Stimulated activated CD8-positive, alpha-beta memory T cell treated with anti-CD3 and anti-CD28 coated beads, Interleukin-12 subunit alpha, Interleukin-12 subunit beta, amount 100 ng/mL, for 24 hours (primary cell): ENCODE measurements around the gene TARBP1.
A peak's percentile ranks its signal among the peaks of the same experiment; 100 is the strongest.

Experiments
- DNase-seq: peaks from one replicate; pipeline ENCODE4 v3.0.0-alpha.2; 2020; ENCODE audit errors: extremely low read depth

The TARBP1 gene

GRCh38 chr1:234484991-234485739, 6.2 kb upstream of the TARBP1 start:
- DNase-seq: no peak

GRCh38 chr1:234484218-234484617, 5.2 kb upstream of the TARBP1 start:
- DNase-seq: no peak

GRCh38 chr1:234481771-234482170, 2.8 kb upstream of the TARBP1 start:
- no peak for DNase-seq

GRCh38 chr1:234479866-234480265, 887 bp upstream of the TARBP1 start:
- DNase-seq: no peak

- DNase-seq: no peak
Measured at GRCh38 chr1:234479310-234479559, 256 bp upstream of the TARBP1 start.

- DNase-seq: peak; percentile 48
Measured at GRCh38 chr1:234478152-234478480, 863 bp downstream of the TARBP1 start.

- DNase-seq: no peak
Measured at GRCh38 chr1:234477386-234478151, 1.4 kb downstream of the TARBP1 start.

GRCh38 chr1:234476172-234476571, 2.8 kb downstream of the TARBP1 start:
- DNase-seq: no peak

GRCh38 chr1:234475167-234475793, 3.7 kb downstream of the TARBP1 start:
- no peak for DNase-seq

GRCh38 chr1:234474375-234474774, 4.6 kb downstream of the TARBP1 start:
- no peak for DNase-seq

- no peak for DNase-seq
Measured at GRCh38 chr1:234473118-234473517, 5.9 kb downstream of the TARBP1 start.

- DNase-seq: no peak
Measured at GRCh38 chr1:234469376-234469775, 9.6 kb downstream of the TARBP1 start.

GRCh38 chr1:234468580-234468979, 10.4 kb downstream of the TARBP1 start:
- DNase-seq: no peak

- DNase-seq: no peak
Measured at GRCh38 chr1:234467821-234468220, 11.2 kb downstream of the TARBP1 start.

- no peak for DNase-seq
Measured at GRCh38 chr1:234466945-234467344, 12.0 kb downstream of the TARBP1 start.

- DNase-seq: no peak
Measured at GRCh38 chr1:234463749-234464148, 15.2 kb downstream of the TARBP1 start.

- no peak for DNase-seq
Measured at GRCh38 chr1:234460652-234461051, 18.3 kb downstream of the TARBP1 start.

- DNase-seq: no peak
Measured at GRCh38 chr1:234458352-234459017, 20.5 kb downstream of the TARBP1 start.

- no peak for DNase-seq
Measured at GRCh38 chr1:234454926-234455325, 24.1 kb downstream of the TARBP1 start.

GRCh38 chr1:234452406-234452965, 26.5 kb downstream of the TARBP1 start:
- no peak for DNase-seq

GRCh38 chr1:234440348-234440747, 38.6 kb downstream of the TARBP1 start:
- DNase-seq: no peak

GRCh38 chr1:234438579-234438978, 40.4 kb downstream of the TARBP1 start:
- no peak for DNase-seq
